K562 (cell line): Measurements from ENCODE around the gene DIO3.

Experiments
- TOE1 ChIP-seq, 2 experiments: fragments of 450-650 bp in 1 of 2; sonication (generic) in 1 of 2; formaldehyde crosslinking in 1 of 2; IDR thresholded peaks; 2 replicates each; pipeline versions ENCODE4 v1.7.1 to v1.8.0; 2016 to 2022; ENCODE audit warnings: borderline replicate concordance in 2 of 2, mild to moderate bottlenecking in 2 of 2, antibody characterized with exemption in 1 of 2, inconsistent platforms in 1 of 2, low read depth in 1 of 2, missing genetic modification reagents in 1 of 2, moderate library complexity in 1 of 2
- ZKSCAN3 ChIP-seq: fragments of 250-450 bp; sonication (Bioruptor Pico); IDR thresholded peaks from 2 replicates; pipeline ENCODE4 v1.4.0; 2020
- ZNF140 ChIP-seq: fragments of 250-450 bp; sonication (Bioruptor Pico); IDR thresholded peaks from 2 replicates; pipeline ENCODE4 v1.8.0; 2021; ENCODE audit warnings: moderate library complexity, mild to moderate bottlenecking, inconsistent platforms
- ZNF75A ChIP-seq: fragments of 450-650 bp; formaldehyde crosslinking; IDR thresholded peaks from 2 replicates; pipeline ENCODE4 v1.4.0; 2020; ENCODE audit warnings: mild to moderate bottlenecking

DNA sequence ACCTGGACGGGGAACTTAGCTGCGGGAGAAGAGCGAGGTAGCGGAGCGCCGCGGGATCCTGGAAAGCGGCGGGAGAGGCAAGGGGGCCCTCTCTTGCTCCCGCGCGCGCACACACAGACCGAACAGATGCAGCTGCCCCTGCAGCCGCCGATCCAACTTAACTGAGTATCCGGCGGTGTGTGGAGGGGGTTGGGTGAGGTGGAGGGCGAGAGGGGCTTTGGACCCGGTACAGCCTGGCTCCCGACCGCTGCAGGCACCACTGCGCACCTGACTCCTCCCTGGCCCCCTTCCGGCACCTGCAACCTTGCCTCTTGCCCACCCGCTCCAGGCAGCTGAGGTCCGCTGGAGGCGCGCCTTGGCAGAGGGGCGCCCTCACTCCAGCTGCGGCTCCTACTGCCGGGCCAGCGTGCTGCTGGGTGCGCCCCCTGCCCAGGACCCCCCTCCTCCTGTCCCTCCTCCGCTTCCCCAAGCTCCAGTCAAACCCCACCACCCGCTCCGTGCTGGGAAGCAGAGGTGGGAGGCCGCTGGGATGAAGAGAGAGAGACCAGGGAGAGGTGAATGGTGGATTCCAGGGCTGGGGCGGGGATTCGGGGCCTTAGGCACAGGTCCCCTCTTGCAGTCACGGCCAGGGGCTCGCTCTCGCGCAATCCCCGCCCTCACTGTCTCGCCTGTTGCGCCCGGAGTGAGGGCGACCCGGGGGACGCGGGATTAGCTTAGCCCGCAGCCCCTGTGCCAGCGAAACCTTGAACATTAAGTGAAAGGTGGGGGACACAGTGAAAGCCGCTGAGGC is 2.6 kb downstream of the DIO3 start:
- no peak for TF ChIP-seq TOE1 (IDR thresholded peaks at IDR 0.05; ENCODE audit: borderline replicate concordance)
- no peak for TF ChIP-seq TOE1 (CRISPR knock-in tag; IDR thresholded peaks at IDR 0.05; ENCODE audit: borderline replicate concordance, low read depth)
- no peak for TF ChIP-seq ZNF140 (CRISPR knock-in tag)
- TF ChIP-seq ZKSCAN3 (CRISPR knock-in tag), result no peak
- no peak for TF ChIP-seq ZNF75A (CRISPR knock-in tag)
